Caco-2 (cell line): ENCODE results near the gene SEC61B. TPM values are rescaled to one million over a fixed set of nuclear protein-coding genes. Genes with fewer than 3 reads are reported as not detected.

ENCODE experiments used
- BruUV-seq: library from RNA; stranded (reverse); fragments of 400-500 nt; replicated peaks from 2 replicates; lab custom pipeline; 2021; lab: Mats Ljungman, UMichigan
- CTCF ChIA-PET: fragments of 300-600 bp; sonication (Branson Sonifier 250); formaldehyde crosslinking; loops from one replicate; lab custom pipeline; 2022; ENCODE audit warnings: antibody characterized with exemption; lab: Charles Lee
- POLR2A ChIA-PET: fragments of 300-600 bp; sonication (Branson Sonifier 250); formaldehyde crosslinking; loops from one replicate; lab custom pipeline; 2022; ENCODE audit warnings: antibody characterized with exemption; lab: Charles Lee
- DNase-seq, 2 experiments: peaks; one replicate each; pipeline versions ENCODE4 v3.0.0 to v3.0.0-alpha.2; 2020 to 2022
- H3K27me3 ChIP-seq: replicated peaks from 2 replicates; pipeline ENCODE4 v1.6.0; 2011; ENCODE audit warnings: low read length; ENCODE audit not compliant: control insufficient read depth, insufficient read depth
- H3K36me3 ChIP-seq: 2 replicates; pipeline ENCODE4 v1.5.1; 2011; ENCODE audit warnings: low read length; ENCODE audit not compliant: control insufficient read depth, insufficient read depth
- H3K4me1 ChIP-seq: fragments of 250-450 bp; sonication (Bioruptor Pico); 2 replicates; pipeline ENCODE4 v1.5.1; 2020; ENCODE audit warnings: mild to moderate bottlenecking
- H3K4me3 ChIP-seq: 2 replicates; pipeline ENCODE4 v1.5.1; 2011; ENCODE audit warnings: low read depth, mild to moderate bottlenecking, control low read depth, low read length
- H3K9me3 ChIP-seq: fragments of 250-450 bp; sonication (Bioruptor Pico); 2 replicates; pipeline ENCODE4 v1.5.1; 2020; ENCODE audit warnings: mild to moderate bottlenecking, moderate library complexity
- H3K27ac Mint-ChIP-seq: one replicate; pipeline ENCODE4 v1.8.0; 2022; ENCODE audit warnings: mixed read lengths; ENCODE audit not compliant: unreplicated experiment
- H3K27me3 Mint-ChIP-seq: one replicate; pipeline ENCODE4 v1.8.0; 2022; ENCODE audit warnings: mixed read lengths; ENCODE audit not compliant: insufficient read depth, unreplicated experiment
- H3K36me3 Mint-ChIP-seq: one replicate; pipeline ENCODE4 v1.8.0; 2022; ENCODE audit warnings: mild to moderate bottlenecking, mixed read lengths; ENCODE audit not compliant: insufficient read depth, unreplicated experiment
- H3K4me1 Mint-ChIP-seq: one replicate; pipeline ENCODE4 v1.8.0; 2022; ENCODE audit warnings: low read depth, mixed read lengths; ENCODE audit not compliant: unreplicated experiment
- H3K4me3 Mint-ChIP-seq: one replicate; pipeline ENCODE4 v1.8.0; 2022; ENCODE audit warnings: mild to moderate bottlenecking, moderate library complexity, mixed read lengths; ENCODE audit not compliant: unreplicated experiment
- H3K9me3 Mint-ChIP-seq: one replicate; pipeline ENCODE4 v1.8.0; 2022; ENCODE audit warnings: mixed read lengths; ENCODE audit not compliant: unreplicated experiment
- intact Hi-C: fragments of 100-400 bp; cut with micrococcal nuclease; formaldehyde crosslinking; loops from one replicate; pipeline ENCODE4 v1.10.0; 2022; ENCODE audit not compliant: unreplicated experiment
- total RNA-seq: library from RNA; stranded (reverse); gene quantifications from 2 replicates; pipeline ENCODE4 v1.2.3, GENCODE V29; 2022
- TF ChIP-seq, protein P1 (sequence below), 2 experiments: fragments of 200-600 bp in 1 of 2; IDR thresholded peaks; 1 replicate in 1 of 2; 2 replicates in 1 of 2; pipeline versions ENCODE4 v1.5.1 to v1.8.0; 2011 to 2022; ENCODE audit warnings: antibody characterized with exemption in 1 of 2, control low read depth in 1 of 2, inconsistent platforms in 1 of 2, low read depth in 1 of 2, low read length in 1 of 2, mild to moderate bottlenecking in 1 of 2, moderate library complexity in 1 of 2; ENCODE audit not compliant: insufficient read depth in 1 of 2, severe bottlenecking in 1 of 2, unreplicated experiment in 1 of 2

The SEC61B gene
- total RNA-seq, 1 experiment from 2014 or later = 170 TPM

DNA sequence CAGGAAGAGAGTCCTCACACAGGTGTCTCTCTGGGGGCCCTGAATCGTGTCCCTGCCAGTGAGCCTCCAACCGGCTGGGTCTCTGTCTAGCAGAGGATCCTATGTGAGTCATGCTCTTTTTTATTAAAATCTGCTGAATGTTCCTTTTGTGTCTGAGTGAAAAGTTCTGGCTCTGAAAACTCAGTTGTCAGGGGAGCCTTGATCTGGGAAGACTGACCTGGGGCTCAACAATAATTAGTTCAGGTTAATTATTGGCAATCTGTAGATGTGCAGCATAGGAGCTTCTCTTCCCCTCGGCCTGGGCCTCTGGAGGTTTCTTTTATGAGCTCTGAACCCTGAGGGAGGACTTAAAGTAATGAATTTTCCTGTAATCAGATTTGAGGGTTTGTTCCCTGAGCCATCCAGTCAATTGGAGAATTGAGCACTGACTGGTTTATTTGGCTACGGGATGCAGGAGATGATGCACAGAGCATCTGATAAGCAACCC lies 45.5 kb upstream of the SEC61B start:
- POLR2A ChIA-PET = no interaction called here
- H3K4me1 ChIP-seq = peaks cover 28% of the 10 kb centered on the region
- no peak overlapping the region for H3K4me3 Mint-ChIP-seq

DNA sequence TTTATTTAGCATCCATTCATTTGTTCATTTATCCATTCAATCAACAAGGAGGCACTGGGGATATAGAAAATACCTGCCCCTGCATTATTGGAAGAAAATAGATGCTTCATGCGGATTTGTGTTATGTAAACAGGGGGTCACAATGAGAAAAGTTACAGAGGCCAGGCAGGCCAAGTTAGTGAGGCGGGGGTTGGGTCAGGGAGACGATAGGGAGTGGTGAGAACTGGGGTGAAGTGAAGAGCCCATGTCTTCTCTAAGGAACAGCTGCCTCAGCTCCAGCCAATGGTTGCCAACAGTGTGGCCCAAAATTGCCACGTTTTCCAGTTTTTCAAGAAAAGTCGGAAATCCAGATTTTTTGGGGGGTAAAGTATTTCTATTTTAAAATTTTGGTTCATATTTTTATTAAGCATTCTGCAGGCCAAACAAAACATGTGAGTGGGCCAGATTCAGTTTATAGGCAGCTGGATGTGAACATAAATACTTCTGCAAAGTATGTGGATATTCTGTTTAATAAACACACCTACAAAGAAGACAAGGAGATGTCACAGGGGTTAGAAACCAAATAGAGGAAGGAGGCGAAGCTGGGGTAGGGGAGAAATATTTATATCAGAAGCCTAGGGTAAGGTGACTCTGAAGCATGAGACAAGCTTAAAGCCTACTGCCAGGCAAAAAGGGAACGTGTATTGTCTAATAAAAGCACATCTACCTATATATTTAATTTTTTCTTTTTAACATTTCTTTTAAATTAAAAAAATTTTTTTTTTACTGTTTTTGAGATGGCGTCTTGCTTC lies 44.3 kb upstream of the SEC61B start:
- H3K4me1 ChIP-seq = peaks cover 16% of the 10 kb centered on the region
- no peaks in the 10 kb centered on the region for H3K27me3 Mint-ChIP-seq
- BruUV-seq = no TSS peak
- DNase-seq = no peak
- CTCF ChIA-PET = no interaction called here
- H3K36me3 Mint-ChIP-seq = no peaks in the 10 kb centered on the region
- no peaks in the 10 kb centered on the region for H3K36me3 ChIP-seq
- POLR2A ChIA-PET = no interaction called here
- H3K9me3 Mint-ChIP-seq = no peaks in the 10 kb centered on the region
- no peaks in the 10 kb centered on the region for H3K9me3 ChIP-seq
- H3K27ac Mint-ChIP-seq = no peak overlapping the region
- H3K4me1 Mint-ChIP-seq = peaks cover 24% of the 10 kb centered on the region
- H3K4me3 Mint-ChIP-seq = no peak overlapping the region
- intact Hi-C loops = no loop called here
- H3K4me3 ChIP-seq = no peak overlapping the region
- no peaks in the 10 kb centered on the region for H3K27me3 ChIP-seq
- TF ChIP-seq, protein P1, sequence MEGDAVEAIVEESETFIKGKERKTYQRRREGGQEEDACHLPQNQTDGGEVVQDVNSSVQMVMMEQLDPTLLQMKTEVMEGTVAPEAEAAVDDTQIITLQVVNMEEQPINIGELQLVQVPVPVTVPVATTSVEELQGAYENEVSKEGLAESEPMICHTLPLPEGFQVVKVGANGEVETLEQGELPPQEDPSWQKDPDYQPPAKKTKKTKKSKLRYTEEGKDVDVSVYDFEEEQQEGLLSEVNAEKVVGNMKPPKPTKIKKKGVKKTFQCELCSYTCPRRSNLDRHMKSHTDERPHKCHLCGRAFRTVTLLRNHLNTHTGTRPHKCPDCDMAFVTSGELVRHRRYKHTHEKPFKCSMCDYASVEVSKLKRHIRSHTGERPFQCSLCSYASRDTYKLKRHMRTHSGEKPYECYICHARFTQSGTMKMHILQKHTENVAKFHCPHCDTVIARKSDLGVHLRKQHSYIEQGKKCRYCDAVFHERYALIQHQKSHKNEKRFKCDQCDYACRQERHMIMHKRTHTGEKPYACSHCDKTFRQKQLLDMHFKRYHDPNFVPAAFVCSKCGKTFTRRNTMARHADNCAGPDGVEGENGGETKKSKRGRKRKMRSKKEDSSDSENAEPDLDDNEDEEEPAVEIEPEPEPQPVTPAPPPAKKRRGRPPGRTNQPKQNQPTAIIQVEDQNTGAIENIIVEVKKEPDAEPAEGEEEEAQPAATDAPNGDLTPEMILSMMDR (IDR thresholded peaks at IDR 0.05; ENCODE audit: insufficient read depth in 1 of 2, low read depth in 1 of 2, low read length in 1 of 2, severe bottlenecking in 1 of 2, unreplicated experiment in 1 of 2) = no peak

More for the DNA sequence above, 45.5 kb upstream of the SEC61B start:
- Mint-ChIP-seq H3K9me3 (no peaks in the 10 kb centered on the region), H3K27me3 (no peaks in the 10 kb centered on the region), H3K27ac (no peak overlapping the region), H3K36me3 (no peaks in the 10 kb centered on the region), H3K4me1 (peaks cover 36% of the 10 kb centered on the region)
- TF ChIP-seq, protein P1 (IDR thresholded peaks at IDR 0.05; ENCODE audit: insufficient read depth in 1 of 2, low read depth in 1 of 2, low read length in 1 of 2, severe bottlenecking in 1 of 2, unreplicated experiment in 1 of 2) = no peak
- no peaks in the 10 kb centered on the region for H3K9me3 ChIP-seq
- BruUV-seq = no TSS peak
- H3K36me3 ChIP-seq = no peaks in the 10 kb centered on the region
- H3K4me3 ChIP-seq = no peak overlapping the region
- intact Hi-C loops = no loop called here
- CTCF ChIA-PET = no interaction called here
- H3K27me3 ChIP-seq = no peaks in the 10 kb centered on the region
- DNase-seq = no peak

DNA sequence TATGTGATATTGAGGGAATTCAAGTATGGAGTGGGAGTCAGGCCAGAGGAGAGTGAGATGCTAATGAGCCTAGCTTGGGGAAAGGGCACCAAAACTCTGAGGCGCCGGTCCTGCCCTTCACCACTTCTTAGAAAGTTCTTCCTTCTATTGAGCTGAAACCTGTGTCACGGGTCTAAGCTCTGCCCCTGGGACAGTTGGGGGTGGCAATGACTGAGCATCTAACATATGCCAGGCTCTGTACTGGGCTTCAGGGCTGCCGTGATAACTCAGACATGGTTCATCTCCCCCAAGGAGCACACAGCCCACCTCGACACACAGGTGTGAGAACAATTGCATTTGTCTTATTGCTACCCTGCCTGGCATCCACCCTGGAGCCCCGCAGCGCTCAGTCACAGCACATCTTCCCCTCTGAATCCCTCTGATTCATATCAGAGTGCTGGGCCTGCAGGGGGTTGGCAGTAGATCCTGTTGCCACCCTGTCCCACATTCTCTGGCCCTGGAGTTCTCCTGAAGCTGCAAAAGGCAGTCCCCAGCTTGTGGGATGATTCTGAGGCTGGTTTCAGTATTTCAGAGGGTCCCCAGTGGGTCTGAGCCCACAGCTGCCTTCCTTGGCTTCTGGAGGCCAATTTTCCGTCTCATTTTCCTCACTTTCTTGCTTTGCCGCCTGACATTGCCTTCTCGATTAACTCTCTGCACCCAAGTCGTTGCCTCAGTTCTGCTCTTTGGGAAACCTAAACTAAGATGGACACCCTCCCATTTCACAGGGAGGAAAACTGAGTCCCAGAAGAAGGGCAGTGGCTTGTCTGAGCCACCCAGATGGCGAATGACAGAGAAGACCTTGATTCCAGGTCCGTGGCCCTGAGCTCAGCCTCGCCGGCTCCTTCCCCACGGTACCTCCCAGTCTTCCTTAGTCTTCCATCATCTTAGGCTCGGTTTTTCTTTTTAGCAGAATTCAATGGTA lies 42.9 kb upstream of the SEC61B start:
- peaks cover 11% of the 10 kb centered on the region for H3K4me1 ChIP-seq
- no peaks in the 10 kb centered on the region for H3K36me3 ChIP-seq
- ChIA-PET CTCF (no interaction called here), POLR2A (no interaction called here)
- BruUV-seq = no TSS peak
- no peaks in the 10 kb centered on the region for H3K9me3 ChIP-seq
- H3K27me3 Mint-ChIP-seq = no peaks in the 10 kb centered on the region
- DNase-seq = no peak
- peaks cover 19% of the 10 kb centered on the region for H3K4me1 Mint-ChIP-seq
- H3K27ac Mint-ChIP-seq = no peak overlapping the region
- no peak overlapping the region for H3K4me3 Mint-ChIP-seq
- H3K36me3 Mint-ChIP-seq = no peaks in the 10 kb centered on the region
- H3K27me3 ChIP-seq = no peaks in the 10 kb centered on the region
- TF ChIP-seq, protein P1 (IDR thresholded peaks at IDR 0.05; ENCODE audit: insufficient read depth in 1 of 2, low read depth in 1 of 2, low read length in 1 of 2, severe bottlenecking in 1 of 2, unreplicated experiment in 1 of 2) = no peak
- H3K4me3 ChIP-seq = no peak overlapping the region
- intact Hi-C loops = no loop called here
- no peaks in the 10 kb centered on the region for H3K9me3 Mint-ChIP-seq
